ENCODE measurements around the gene NAA16.

Gene NAA16

DNA sequence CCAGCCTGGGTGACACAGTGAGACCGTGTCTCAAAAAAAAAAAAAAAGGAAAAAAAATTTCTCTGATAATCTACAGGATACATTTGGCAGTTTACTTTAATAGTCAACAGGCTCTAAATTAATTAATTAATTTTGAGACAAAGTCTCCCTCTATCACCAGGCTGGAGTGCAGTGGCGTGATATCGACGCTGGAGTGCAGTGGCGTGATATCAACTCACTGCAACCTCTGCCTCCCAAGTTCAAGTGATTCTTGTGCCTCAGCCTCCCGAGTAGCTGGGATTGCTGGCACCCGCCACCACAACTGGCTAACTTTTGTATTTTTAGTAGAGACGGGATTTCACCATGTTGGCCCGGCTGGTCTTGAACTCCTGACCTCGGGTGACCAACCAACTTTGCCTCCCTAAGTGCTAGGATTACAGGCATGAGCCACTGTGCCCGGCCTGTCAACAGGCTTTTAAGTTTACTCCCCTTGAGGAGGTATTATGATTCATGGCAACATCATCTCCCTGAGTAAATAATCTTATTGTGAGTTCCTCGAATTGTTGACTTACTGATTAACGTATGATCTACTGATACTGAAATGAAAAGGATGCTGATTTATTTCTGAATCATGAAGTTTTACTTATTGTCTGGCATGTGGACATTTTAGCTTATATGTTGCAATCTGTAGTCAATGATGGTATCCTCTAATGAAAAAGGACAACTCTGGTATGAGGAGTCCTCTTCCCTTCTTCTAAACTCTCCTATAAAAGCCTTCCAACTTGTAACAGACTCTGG, 26.4 kb upstream of the NAA16 start:
- H3K27ac ChIP-seq (ENCODE audit: low read depth, low read length) = no peak overlapping the region; the same call in 1 of the 2 replicates
- H3K4me3 ChIP-seq (ENCODE audit: low read length) = no peak overlapping the region
- 93% methylated on average over 12 of the region's 13 CpGs for WGBS
- H3K27me3 ChIP-seq (ENCODE audit: insufficient read depth, low read length) = no peaks in the 10 kb centered on the region
- no peaks in the 10 kb centered on the region for H3K9me3 ChIP-seq (ENCODE audit: insufficient read depth, low read depth, low read length)
- no peaks in the 10 kb centered on the region for H3K36me3 ChIP-seq (ENCODE audit: insufficient read depth, low read length)
- no peak overlapping the region for H3K9ac ChIP-seq (ENCODE audit: low read depth, low read length)
- H3K4me1 ChIP-seq (ENCODE audit: insufficient read depth, low read length) = peaks cover 20% of the 10 kb centered on the region; the same call in 1 of the 2 replicates

DNA sequence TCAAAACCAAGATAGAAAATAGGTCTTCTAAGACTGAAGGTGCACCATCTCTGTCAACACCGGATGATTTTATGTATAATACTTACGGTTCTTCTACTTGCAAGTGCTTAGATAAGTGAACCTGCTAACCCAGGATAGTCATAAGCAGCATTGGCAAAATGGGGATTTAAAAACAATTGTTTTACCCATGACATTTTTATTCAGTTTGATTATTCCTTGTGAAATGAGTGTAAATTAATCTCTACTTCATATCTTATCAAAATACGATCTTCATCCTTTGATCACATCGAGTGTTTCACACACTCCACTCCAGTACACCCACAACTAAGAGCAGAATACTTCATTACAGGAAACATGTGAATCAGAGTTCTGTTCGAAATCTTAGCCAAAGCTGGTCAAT, 24.7 kb upstream of the NAA16 start:
- Histone ChIP-seq H3K9ac (ENCODE audit: low read depth, low read length) (no peak overlapping the region), H3K27ac (ENCODE audit: low read depth, low read length) (no peak overlapping the region; the same call in 1 of the 2 replicates), H3K36me3 (ENCODE audit: insufficient read depth, low read length) (no peaks in the 10 kb centered on the region), H3K27me3 (ENCODE audit: insufficient read depth, low read length) (no peaks in the 10 kb centered on the region), H3K9me3 (ENCODE audit: insufficient read depth, low read depth, low read length) (no peaks in the 10 kb centered on the region), H3K4me3 (ENCODE audit: low read length) (no peak overlapping the region), H3K4me1 (ENCODE audit: insufficient read depth, low read length) (peaks cover 20% of the 10 kb centered on the region; the same call in 1 of the 2 replicates)
- 97% methylated on average over 5 of the region's 5 CpGs for WGBS

DNA sequence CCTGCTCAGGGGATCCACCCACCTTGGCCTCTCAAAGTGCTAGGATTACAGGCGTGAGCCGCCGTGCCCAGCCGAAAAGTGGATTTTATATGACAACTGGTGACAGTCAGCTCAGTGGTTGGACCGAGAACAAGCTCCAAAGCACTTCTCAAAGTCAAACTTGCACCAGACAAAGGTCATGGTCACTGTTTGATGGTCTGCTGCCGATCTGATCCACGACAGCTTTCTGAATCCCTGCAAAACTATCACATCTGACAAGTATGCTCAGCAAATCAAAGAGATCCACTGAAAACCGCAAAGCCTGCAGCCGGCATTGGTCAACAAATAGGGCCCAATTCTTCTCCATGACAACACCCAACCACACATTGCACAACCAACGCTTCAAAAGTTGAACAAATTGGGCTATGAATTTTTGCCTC, 21.6 kb upstream of the NAA16 start:
- Histone ChIP-seq H3K9me3 (ENCODE audit: insufficient read depth, low read depth, low read length) (peaks cover 4% of the 10 kb centered on the region; the same call in 1 of the 2 replicates), H3K36me3 (ENCODE audit: insufficient read depth, low read length) (no peaks in the 10 kb centered on the region), H3K27ac (ENCODE audit: low read depth, low read length) (no peak overlapping the region), H3K4me1 (ENCODE audit: insufficient read depth, low read length) (peaks cover 20% of the 10 kb centered on the region; the same call in 1 of the 2 replicates), H3K27me3 (ENCODE audit: insufficient read depth, low read length) (no peaks in the 10 kb centered on the region), H3K4me3 (ENCODE audit: low read length) (no peak overlapping the region), H3K9ac (ENCODE audit: low read depth, low read length) (no peak overlapping the region)
- WGBS = 94% methylated on average over 10 of the region's 10 CpGs

DNA sequence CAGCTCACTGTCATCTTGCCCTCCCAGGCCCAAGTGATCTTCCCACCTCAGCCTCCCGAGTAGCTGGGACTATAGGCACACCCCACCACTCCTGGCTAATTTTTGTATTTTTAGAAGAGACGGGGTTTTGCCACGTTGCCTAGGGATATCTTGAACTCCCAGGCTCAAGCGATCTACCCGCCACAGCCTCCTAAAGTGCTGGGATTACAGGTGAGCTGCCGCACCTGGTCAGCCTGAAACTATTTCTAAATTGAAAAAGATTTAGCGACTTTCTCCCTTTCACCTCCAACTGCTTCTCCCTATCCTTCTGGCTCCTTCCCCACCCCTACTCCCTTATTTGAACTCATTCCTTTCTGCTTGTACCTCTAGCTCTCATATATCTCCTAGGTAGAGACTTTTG, 19.8 kb upstream of the NAA16 start:
- H3K4me1 ChIP-seq (ENCODE audit: insufficient read depth, low read length) = peaks cover 18% of the 10 kb centered on the region; the same call in 1 of the 2 replicates
- H3K27me3 ChIP-seq (ENCODE audit: insufficient read depth, low read length) = no peaks in the 10 kb centered on the region
- WGBS = 91% methylated on average over 7 of the region's 7 CpGs
- H3K9me3 ChIP-seq (ENCODE audit: insufficient read depth, low read depth, low read length) = peaks cover 4% of the 10 kb centered on the region; the same call in 1 of the 2 replicates
- H3K27ac ChIP-seq (ENCODE audit: low read depth, low read length) = no peak overlapping the region
- H3K4me3 ChIP-seq (ENCODE audit: low read length) = no peak overlapping the region
- no peak overlapping the region for H3K9ac ChIP-seq (ENCODE audit: low read depth, low read length)
- H3K36me3 ChIP-seq (ENCODE audit: insufficient read depth, low read length) = no peaks in the 10 kb centered on the region

DNA sequence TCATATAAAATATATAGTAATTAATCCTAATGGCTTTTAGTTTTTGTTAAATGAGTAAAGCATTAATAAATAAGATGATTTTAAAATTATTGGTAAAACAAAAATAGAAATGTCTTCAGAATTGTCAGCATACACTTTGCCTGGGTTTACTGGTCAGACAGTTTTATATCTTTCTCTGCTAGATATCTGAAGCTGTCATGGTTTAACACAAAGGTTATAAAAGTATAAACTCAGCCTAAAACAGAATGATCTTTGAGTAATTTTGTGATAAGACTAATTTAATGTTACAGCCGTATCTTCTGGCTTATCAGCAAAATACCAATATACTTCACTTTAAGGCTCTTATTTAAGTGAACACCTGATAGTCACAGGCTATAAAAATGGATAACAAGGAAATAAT, 17.8 kb upstream of the NAA16 start:
- H3K27ac ChIP-seq (ENCODE audit: low read depth, low read length) = no peak overlapping the region
- no peaks in the 10 kb centered on the region for H3K36me3 ChIP-seq (ENCODE audit: insufficient read depth, low read length)
- H3K9me3 ChIP-seq (ENCODE audit: insufficient read depth, low read depth, low read length) = peaks cover 4% of the 10 kb centered on the region; the same call in 1 of the 2 replicates
- H3K9ac ChIP-seq (ENCODE audit: low read depth, low read length) = no peak overlapping the region
- H3K4me3 ChIP-seq (ENCODE audit: low read length) = no peak overlapping the region
- H3K27me3 ChIP-seq (ENCODE audit: insufficient read depth, low read length) = no peaks in the 10 kb centered on the region
- no peaks in the 10 kb centered on the region; the same call in 1 of the 2 replicates for H3K4me1 ChIP-seq (ENCODE audit: insufficient read depth, low read length)
- 100% methylated on average over 1 of the region's 1 CpG for WGBS

DNA sequence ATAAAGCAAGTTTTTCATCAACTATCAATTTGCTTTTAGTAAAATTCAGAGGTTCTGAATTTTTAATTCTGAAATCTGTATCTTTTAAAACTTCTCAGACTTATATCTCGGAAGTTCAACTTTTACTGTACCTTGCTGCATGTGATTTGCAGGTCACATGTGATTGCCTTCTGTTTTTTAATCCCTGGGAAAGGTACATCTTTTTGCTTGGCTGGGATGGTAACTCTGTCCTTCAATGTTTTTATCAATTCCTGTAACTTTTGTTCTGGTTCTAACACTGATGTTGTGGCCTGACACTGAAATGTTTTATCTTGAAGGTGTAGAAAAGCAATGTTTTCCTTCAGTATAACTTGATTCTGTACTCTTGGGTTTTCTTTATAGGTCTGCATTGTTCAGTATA, 16.2 kb upstream of the NAA16 start:
- Histone ChIP-seq H3K27ac (ENCODE audit: low read depth, low read length) (no peak overlapping the region), H3K36me3 (ENCODE audit: insufficient read depth, low read length) (no peaks in the 10 kb centered on the region), H3K4me3 (ENCODE audit: low read length) (no peak overlapping the region), H3K9me3 (ENCODE audit: insufficient read depth, low read depth, low read length) (peaks cover 4% of the 10 kb centered on the region; the same call in 1 of the 2 replicates), H3K9ac (ENCODE audit: low read depth, low read length) (no peak overlapping the region), H3K27me3 (ENCODE audit: insufficient read depth, low read length) (no peaks in the 10 kb centered on the region), H3K4me1 (ENCODE audit: insufficient read depth, low read length) (no peaks in the 10 kb centered on the region)
- WGBS = 93% methylated on average over 1 of the region's 1 CpG

DNA sequence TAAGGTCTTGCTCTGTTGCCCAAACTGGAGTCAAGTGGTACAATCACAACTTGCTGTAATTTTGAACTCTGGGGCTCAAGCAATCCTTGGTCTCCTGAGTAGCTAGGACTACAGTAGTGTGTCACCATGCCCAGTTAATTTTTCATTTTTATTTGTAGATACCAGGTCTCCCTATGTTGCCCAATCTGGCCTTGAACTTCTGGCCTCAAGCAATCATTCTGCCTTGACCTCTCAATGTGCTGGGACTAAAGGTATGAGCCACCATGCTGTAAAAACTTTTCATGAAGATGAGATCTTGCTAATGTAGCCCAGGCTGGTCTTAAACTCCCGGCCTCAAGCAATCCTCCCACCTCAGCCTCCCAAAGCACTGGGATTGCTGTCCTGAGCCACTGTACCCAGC, 15.1 kb upstream of the NAA16 start:
- Histone ChIP-seq H3K4me1 (ENCODE audit: insufficient read depth, low read length) (no peaks in the 10 kb centered on the region), H3K9me3 (ENCODE audit: insufficient read depth, low read depth, low read length) (peaks cover 4% of the 10 kb centered on the region; the same call in 1 of the 2 replicates), H3K36me3 (ENCODE audit: insufficient read depth, low read length) (no peaks in the 10 kb centered on the region), H3K27me3 (ENCODE audit: insufficient read depth, low read length) (no peaks in the 10 kb centered on the region), H3K27ac (ENCODE audit: low read depth, low read length) (no peak overlapping the region), H3K4me3 (ENCODE audit: low read length) (no peak overlapping the region), H3K9ac (ENCODE audit: low read depth, low read length) (no peak overlapping the region)
- 90% methylated on average over 1 of the region's 1 CpG for WGBS

DNA sequence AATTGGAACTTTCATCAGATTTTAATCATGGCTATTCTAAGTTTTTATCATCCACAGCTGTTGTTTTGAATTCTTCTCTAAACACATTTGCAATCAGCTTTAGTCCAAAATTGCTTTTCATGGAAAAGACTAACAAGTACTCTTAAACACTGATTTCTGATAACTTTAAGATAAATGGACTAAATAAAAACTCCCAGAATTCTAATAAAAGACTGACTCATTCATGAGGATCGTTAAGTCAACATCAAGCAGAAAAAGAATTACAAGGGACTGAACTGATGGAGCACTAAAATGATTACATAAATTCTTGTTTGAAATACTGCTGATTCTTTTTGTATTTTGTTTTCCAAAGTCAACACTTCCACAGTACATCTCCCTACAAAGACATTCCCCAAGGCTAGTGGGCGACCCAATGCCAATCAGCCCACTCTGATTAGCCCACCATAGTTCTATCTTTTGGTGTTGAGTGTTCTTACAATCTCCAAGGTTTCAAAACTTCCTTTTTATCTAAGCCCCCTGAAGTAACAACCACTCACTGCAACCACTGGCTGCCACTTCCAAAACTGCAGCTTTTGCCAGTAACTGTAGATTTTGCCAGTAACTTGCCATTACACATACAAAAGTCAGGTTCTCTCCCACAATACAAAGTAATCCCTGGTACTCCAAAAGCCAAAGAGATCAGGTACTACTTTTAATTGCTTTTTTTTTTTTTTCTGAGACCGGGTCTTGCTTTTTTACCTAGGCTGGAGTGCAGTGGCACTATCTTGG, 14.0 kb upstream of the NAA16 start:
- Histone ChIP-seq H3K9ac (ENCODE audit: low read depth, low read length) (no peak overlapping the region), H3K36me3 (ENCODE audit: insufficient read depth, low read length) (no peaks in the 10 kb centered on the region), H3K27me3 (ENCODE audit: insufficient read depth, low read length) (no peaks in the 10 kb centered on the region), H3K9me3 (ENCODE audit: insufficient read depth, low read depth, low read length) (peaks cover 4% of the 10 kb centered on the region; the same call in 1 of the 2 replicates), H3K4me3 (ENCODE audit: low read length) (no peak overlapping the region), H3K4me1 (ENCODE audit: insufficient read depth, low read length) (no peaks in the 10 kb centered on the region), H3K27ac (ENCODE audit: low read depth, low read length) (no peak overlapping the region)
- 93% methylated on average over 3 of the region's 3 CpGs for WGBS

DNA sequence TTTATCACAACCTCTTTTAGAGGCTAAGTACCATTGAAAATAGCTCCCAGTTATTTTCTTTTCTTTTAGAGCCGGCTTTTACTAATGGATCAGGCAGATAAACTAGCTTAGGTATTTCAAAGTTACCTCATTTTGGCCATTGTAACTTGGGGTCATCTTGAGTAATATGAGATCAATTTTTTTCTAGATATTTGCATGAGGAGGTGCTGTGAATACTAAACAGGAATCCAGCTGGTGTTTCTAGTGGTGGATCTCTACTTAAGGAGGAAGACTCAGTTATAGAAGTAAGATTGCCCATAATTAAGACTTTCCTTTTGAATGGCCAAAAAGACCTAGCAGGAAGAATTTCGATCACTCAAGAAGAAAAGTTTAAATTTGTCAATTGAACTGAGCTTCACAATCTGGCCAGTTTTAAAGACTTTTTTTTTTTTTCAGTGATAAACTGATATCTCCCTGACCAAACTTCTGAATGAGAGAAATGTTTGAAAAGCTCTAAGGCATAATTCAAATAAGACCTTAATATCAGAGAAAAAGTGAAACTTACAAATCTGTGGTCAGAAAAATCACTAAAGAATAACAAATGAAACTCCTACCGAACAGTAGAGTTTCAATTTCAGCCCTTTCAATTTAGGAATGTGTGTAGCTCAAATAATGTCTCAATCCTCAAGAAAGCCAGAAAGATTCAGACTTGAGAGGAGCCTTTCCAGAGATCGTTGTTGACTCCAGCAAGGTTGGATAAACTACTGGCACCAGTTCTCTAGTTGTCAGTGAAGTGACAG, 11.6 kb upstream of the NAA16 start:
- Histone ChIP-seq H3K9me3 (ENCODE audit: insufficient read depth, low read depth, low read length) (no peaks in the 10 kb centered on the region), H3K4me1 (ENCODE audit: insufficient read depth, low read length) (no peaks in the 10 kb centered on the region), H3K27me3 (ENCODE audit: insufficient read depth, low read length) (no peaks in the 10 kb centered on the region), H3K4me3 (ENCODE audit: low read length) (no peak overlapping the region), H3K36me3 (ENCODE audit: insufficient read depth, low read length) (no peaks in the 10 kb centered on the region), H3K27ac (ENCODE audit: low read depth, low read length) (no peak overlapping the region), H3K9ac (ENCODE audit: low read depth, low read length) (no peak overlapping the region)
- 92% methylated on average over 4 of the region's 4 CpGs for WGBS

DNA sequence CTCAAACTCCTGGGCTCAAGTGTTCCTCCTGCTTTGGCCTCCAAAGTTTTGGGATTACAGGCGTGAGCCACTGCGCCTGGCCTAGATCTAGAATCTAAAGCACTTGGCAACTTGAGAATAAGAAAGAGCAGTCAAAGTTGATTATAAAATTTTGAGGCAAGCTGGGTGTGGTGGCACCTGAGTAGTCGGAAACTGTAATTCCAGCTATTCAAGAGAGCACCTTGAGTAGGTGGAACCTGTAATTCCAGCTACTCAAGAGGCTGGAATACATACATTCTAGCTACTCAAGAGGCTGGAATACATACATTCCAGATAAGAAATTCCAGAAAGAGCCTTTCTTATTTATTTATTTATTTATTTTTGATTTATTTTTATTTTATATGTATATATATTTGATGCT, 8.3 kb upstream of the NAA16 start:
- no peaks in the 10 kb centered on the region for H3K4me1 ChIP-seq (ENCODE audit: insufficient read depth, low read length)
- no peak overlapping the region for H3K27ac ChIP-seq (ENCODE audit: low read depth, low read length)
- 97% methylated on average over 3 of the region's 3 CpGs for WGBS
- no peak overlapping the region for H3K4me3 ChIP-seq (ENCODE audit: low read length)
- H3K27me3 ChIP-seq (ENCODE audit: insufficient read depth, low read length) = no peaks in the 10 kb centered on the region
- H3K9me3 ChIP-seq (ENCODE audit: insufficient read depth, low read depth, low read length) = no peaks in the 10 kb centered on the region
- H3K36me3 ChIP-seq (ENCODE audit: insufficient read depth, low read length) = no peaks in the 10 kb centered on the region
- H3K9ac ChIP-seq (ENCODE audit: low read depth, low read length) = no peak overlapping the region

DNA sequence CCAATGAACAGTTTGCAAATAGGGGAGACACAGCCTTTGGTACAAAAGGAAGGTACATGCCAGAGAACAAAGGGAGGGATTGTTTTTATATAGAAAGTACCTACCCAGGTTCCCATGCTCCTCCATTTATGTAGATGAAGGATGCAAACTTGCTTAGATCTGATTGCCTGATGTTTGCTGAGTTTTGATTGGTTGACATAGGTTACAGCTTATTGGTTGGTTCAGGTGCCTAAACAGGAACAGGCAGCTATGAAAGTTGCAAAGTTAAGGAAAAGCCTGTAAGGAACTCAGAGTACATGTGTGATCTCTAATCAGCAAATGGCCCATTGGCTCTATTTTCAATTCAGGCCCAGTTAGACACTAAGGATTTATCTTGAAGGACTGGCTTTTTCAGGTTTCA, 6.5 kb upstream of the NAA16 start:
- H3K27ac ChIP-seq (ENCODE audit: low read depth, low read length) = no peak overlapping the region
- no peaks in the 10 kb centered on the region for H3K27me3 ChIP-seq (ENCODE audit: insufficient read depth, low read length)
- H3K4me1 ChIP-seq (ENCODE audit: insufficient read depth, low read length) = no peaks in the 10 kb centered on the region
- H3K4me3 ChIP-seq (ENCODE audit: low read length) = no peak overlapping the region
- H3K9ac ChIP-seq (ENCODE audit: low read depth, low read length) = no peak overlapping the region
- no peaks in the 10 kb centered on the region for H3K9me3 ChIP-seq (ENCODE audit: insufficient read depth, low read depth, low read length)
- no peaks in the 10 kb centered on the region for H3K36me3 ChIP-seq (ENCODE audit: insufficient read depth, low read length)
